Thyroid gland (tissue), 4 donors: ENCODE results near the gene SLC2A9. TPM values are rescaled to one million over a fixed set of nuclear protein-coding genes. Genes with fewer than 3 reads are reported as not detected.

ENCODE experiments used
- DNase-seq, 2 donors: peaks; one replicate each; pipeline ENCODE4 v3.0.0-alpha.2; 2019
- H3K27ac ChIP-seq, 3 donors: fragments of 200-600 bp; sonication (generic); 1 replicate in 2 of 3; 2 replicates in 1 of 3; pipeline ENCODE4 v1.5.1; 2016 to 2019; ENCODE audit warnings: mild to moderate bottlenecking in 1 of 3, moderate library complexity in 1 of 3
- H3K27me3 ChIP-seq: fragments of 200-600 bp; sonication (generic); one replicate; pipeline ENCODE4 v1.5.1; 2019
- H3K36me3 ChIP-seq, 2 donors: fragments of 200-600 bp; sonication (generic); one replicate each; pipeline ENCODE4 v1.5.1; 2016 to 2019
- H3K4me1 ChIP-seq, 2 donors: fragments of 200-600 bp; sonication (generic); one replicate each; pipeline ENCODE4 v1.5.1; 2017 to 2019
- H3K4me3 ChIP-seq, 3 donors: fragments of 200-600 bp; sonication (generic); replicated peaks in 1 of 3; 1 replicate in 2 of 3; 2 replicates in 1 of 3; pipeline ENCODE4 v1.5.1; 2016; ENCODE audit warnings: mild to moderate bottlenecking in 1 of 3
- H3K9me3 ChIP-seq: fragments of 200-600 bp; sonication (generic); one replicate; pipeline ENCODE4 v1.5.1; 2017
- CTCF ChIP-seq, 6 experiments: fragments of 200-600 bp in 3 of 6; fragments of 450-650 bp in 3 of 6; sonication (generic) in 3 of 6; IDR thresholded peaks; one replicate each; pipeline ENCODE4 v1.5.1; 2016 to 2019; ENCODE audit warnings: antibody characterized with exemption in 6 of 6, mild to moderate bottlenecking in 2 of 6, inconsistent platforms in 1 of 6, moderate library complexity in 1 of 6
- POLR2A ChIP-seq, 2 donors: fragments of 450-650 bp; IDR thresholded peaks; one replicate each; pipeline ENCODE4 v1.6.1; 2017; ENCODE audit warnings: antibody characterized with exemption in 2 of 2, mild to moderate bottlenecking in 2 of 2, moderate library complexity in 1 of 2
- WGBS, 2 donors: methylation state at CpG; one replicate each; pipeline ENCODE4 v1.1.5; 2017; 5-methylcytosine and 5-hydroxymethylcytosine counted together
- intact Hi-C: fragments of 100-400 bp; cut with DNase I; formaldehyde crosslinking; loops from one replicate; pipeline ENCODE4 v1.15.1; 2023
- total RNA-seq, 4 donors: library from RNA; depleted of rRNA; stranded (reverse); fragments of >200 nt; gene quantifications; one replicate each; pipeline ENCODE4 v1.2.3, GENCODE V29; 2016

The SLC2A9 gene
- total RNA-seq, 4 donors from 2014 or later = 5.0 to 21.2 (median 9.2) TPM

GRCh38 chr4:9937078-9937477, 84.2 kb downstream of the SLC2A9 start:
- no peaks in the 10 kb centered on the region for H3K36me3 ChIP-seq
- no peaks in the 10 kb centered on the region for H3K4me1 ChIP-seq
- TF ChIP-seq POLR2A (IDR thresholded peaks at IDR 0.05) = no peak
- no peak for TF ChIP-seq CTCF (IDR thresholded peaks at IDR 0.05)
- no peaks in the 10 kb centered on the region for H3K27me3 ChIP-seq
- intact Hi-C loops = no loop called here
- no peak for DNase-seq
- no peak overlapping the region for H3K27ac ChIP-seq
- H3K9me3 ChIP-seq = no peaks in the 10 kb centered on the region
- no peak overlapping the region for H3K4me3 ChIP-seq
- WGBS, 2 donors = 93 to 95% methylated on average over 6 of the region's 6 CpGs

DNA sequence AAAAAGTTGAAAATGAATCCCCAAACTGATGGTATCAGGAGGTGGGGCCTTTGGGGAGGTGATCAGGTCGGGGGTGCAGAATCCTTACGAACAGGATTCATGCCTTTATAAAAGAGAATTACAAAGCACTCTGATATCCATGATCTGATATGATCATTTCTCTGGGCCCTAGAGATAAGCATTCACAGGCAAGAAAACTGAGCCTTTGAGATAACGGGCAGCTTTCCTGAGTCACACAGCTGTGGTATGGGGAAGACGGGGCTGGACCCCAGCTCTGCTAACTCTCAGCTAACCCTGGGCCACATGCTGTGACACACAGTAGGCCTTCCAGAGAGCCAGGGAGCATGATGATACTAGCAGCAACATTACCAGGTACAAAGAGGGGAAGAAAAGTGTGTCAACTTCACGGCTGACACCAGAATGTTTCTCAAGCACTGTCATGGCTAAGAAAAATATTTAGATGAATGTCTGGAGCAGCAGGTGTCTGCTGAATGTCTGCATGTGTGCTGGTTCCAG, 85.1 kb downstream of the SLC2A9 start:
- Histone ChIP-seq H3K36me3 (no peaks in the 10 kb centered on the region), H3K27ac (no peak overlapping the region)
- 68 to 82% methylated on average over 5 of the region's 5 CpGs for WGBS, 2 donors

GRCh38 chr4:9933956-9934355, 87.3 kb downstream of the SLC2A9 start:
- DNase-seq = no peak
- no peak overlapping the region for H3K27ac ChIP-seq
- 96 to 100% methylated on average over 1 of the region's 1 CpG for WGBS, 2 donors
- no peaks in the 10 kb centered on the region for H3K4me1 ChIP-seq
- no peaks in the 10 kb centered on the region for H3K27me3 ChIP-seq
- no peak overlapping the region for H3K4me3 ChIP-seq
- H3K36me3 ChIP-seq = no peaks in the 10 kb centered on the region
- no peaks in the 10 kb centered on the region for H3K9me3 ChIP-seq
- intact Hi-C loops = no loop called here
- TF ChIP-seq CTCF (IDR thresholded peaks at IDR 0.05) = no peak
- TF ChIP-seq POLR2A (IDR thresholded peaks at IDR 0.05) = no peak

More for the DNA sequence above, 85.1 kb downstream of the SLC2A9 start:
- intact Hi-C loops = no loop called here
- Histone ChIP-seq H3K4me1 (no peaks in the 10 kb centered on the region), H3K27me3 (no peaks in the 10 kb centered on the region), H3K4me3 (no peak overlapping the region), H3K9me3 (no peaks in the 10 kb centered on the region)
- TF ChIP-seq POLR2A (IDR thresholded peaks at IDR 0.05) (no peak), CTCF (IDR thresholded peaks at IDR 0.05) (no peak)
- no peak for DNase-seq

- no peak for TF ChIP-seq POLR2A (IDR thresholded peaks at IDR 0.05)
- TF ChIP-seq CTCF (IDR thresholded peaks at IDR 0.05) = no peak
- WGBS, 2 donors = 88 to 99% methylated on average over 4 of the region's 4 CpGs
- intact Hi-C loops = no loop called here
Measured at GRCh38 chr4:9933184-9933583, 88.1 kb downstream of the SLC2A9 start.

GRCh38 chr4:9932771-9933170, 88.5 kb downstream of the SLC2A9 start:
- no peaks in the 10 kb centered on the region for H3K27me3 ChIP-seq
- intact Hi-C loops = no loop called here
- DNase-seq = no peak
- no peaks in the 10 kb centered on the region for H3K4me1 ChIP-seq
- no peaks in the 10 kb centered on the region for H3K36me3 ChIP-seq
- 93 to 94% methylated on average over 4 of the region's 4 CpGs for WGBS, 2 donors
- H3K27ac ChIP-seq = no peak overlapping the region
- no peak overlapping the region for H3K4me3 ChIP-seq
- TF ChIP-seq CTCF (IDR thresholded peaks at IDR 0.05) (no peak), POLR2A (IDR thresholded peaks at IDR 0.05) (no peak)
- no peaks in the 10 kb centered on the region for H3K9me3 ChIP-seq

More at GRCh38 chr4:9933184-9933583, 88.1 kb downstream of the SLC2A9 start:
- Histone ChIP-seq H3K9me3 (no peaks in the 10 kb centered on the region), H3K4me1 (no peaks in the 10 kb centered on the region), H3K36me3 (no peaks in the 10 kb centered on the region), H3K27me3 (no peaks in the 10 kb centered on the region), H3K27ac (no peak overlapping the region), H3K4me3 (no peak overlapping the region)
- DNase-seq = no peak
